ENCODE measurements around the gene SNX3. TPM values are rescaled to one million over a fixed set of nuclear protein-coding genes. Genes with fewer than 3 reads are reported as not detected.
"Not testable (repeated sequence)": the region's sequence is repeated elsewhere in the genome, so short reads cannot be mapped to it uniquely, and the experiment has no call there.

The SNX3 gene
- total RNA-seq, 1 donor from 2014 or later: 245 TPM

DNA sequence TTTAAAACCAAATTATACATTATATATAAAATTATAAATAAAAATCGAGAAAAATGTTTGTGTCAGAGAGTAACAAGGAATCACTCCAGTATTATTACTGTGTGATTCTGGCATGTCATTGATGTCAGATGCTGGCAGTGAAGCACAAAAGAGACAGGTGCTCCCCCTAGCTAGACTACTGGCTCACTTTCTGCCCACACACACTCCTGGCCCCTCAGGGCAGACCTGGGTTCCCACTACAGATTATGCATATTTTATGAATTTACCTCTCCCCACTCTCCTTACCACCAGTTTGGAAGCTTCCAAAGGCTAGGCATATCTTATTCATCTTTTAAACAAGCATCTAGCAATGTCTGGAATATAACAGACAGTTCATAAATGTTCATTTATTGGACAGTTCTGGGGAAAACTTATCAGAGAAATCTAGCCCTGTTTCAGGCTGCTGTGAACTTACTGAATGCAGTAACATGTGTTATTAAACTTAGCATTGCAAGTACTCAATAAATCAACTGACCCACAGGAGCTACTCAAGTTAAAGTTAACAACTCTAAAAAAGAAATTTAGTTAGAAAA lies 12.8 kb downstream of the SNX3 start:
- TF ChIP-seq, protein P1, sequence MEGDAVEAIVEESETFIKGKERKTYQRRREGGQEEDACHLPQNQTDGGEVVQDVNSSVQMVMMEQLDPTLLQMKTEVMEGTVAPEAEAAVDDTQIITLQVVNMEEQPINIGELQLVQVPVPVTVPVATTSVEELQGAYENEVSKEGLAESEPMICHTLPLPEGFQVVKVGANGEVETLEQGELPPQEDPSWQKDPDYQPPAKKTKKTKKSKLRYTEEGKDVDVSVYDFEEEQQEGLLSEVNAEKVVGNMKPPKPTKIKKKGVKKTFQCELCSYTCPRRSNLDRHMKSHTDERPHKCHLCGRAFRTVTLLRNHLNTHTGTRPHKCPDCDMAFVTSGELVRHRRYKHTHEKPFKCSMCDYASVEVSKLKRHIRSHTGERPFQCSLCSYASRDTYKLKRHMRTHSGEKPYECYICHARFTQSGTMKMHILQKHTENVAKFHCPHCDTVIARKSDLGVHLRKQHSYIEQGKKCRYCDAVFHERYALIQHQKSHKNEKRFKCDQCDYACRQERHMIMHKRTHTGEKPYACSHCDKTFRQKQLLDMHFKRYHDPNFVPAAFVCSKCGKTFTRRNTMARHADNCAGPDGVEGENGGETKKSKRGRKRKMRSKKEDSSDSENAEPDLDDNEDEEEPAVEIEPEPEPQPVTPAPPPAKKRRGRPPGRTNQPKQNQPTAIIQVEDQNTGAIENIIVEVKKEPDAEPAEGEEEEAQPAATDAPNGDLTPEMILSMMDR (IDR thresholded peaks at IDR 0.05; ENCODE audit: borderline replicate concordance): no peak
- Histone ChIP-seq H3K9me3 (replicated peaks) (peaks cover under 1% of the 10 kb centered on the region), H3K27ac (replicated peaks) (no peak overlapping the region), H3K4me3 (no peak overlapping the region), H3K27me3 (ENCODE audit: low read depth) (no peaks in the 10 kb centered on the region), H3K36me3 (peaks cover 13% of the 10 kb centered on the region), H3K4me1 (peaks cover 45% of the 10 kb centered on the region)
- no peak for DNase-seq
- intact Hi-C loops (cut with micrococcal nuclease): no loop called here

DNA sequence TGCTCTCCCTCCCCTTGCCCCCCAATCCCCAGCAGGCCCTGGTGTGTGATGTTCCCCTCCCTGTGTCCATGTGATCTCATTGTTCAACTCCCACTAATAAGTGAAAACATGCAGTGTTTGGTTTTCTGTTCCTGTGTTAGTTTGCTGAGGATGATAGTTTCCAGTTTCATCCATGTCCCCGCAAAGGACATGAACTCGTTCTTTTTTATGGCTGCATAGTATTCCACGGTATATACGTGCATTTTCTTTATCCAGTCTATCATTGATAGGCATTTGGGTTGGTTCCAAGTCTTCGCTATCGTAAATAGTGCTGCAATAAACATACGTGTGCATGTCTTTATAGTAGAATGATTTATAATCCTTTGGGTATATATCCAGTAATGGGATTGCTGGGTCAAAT lies 15.7 kb downstream of the SNX3 start:
- H3K4me3 ChIP-seq; H3K27ac ChIP-seq (replicated peaks); H3K27me3 ChIP-seq (ENCODE audit: low read depth); intact Hi-C loops (cut with micrococcal nuclease); DNase-seq: not testable (repeated sequence)
- Histone ChIP-seq H3K4me1 (peaks cover 17% of the 10 kb centered on the region), H3K9me3 (replicated peaks) (peaks cover 11% of the 10 kb centered on the region), H3K36me3 (peaks cover 21% of the 10 kb centered on the region)

DNA sequence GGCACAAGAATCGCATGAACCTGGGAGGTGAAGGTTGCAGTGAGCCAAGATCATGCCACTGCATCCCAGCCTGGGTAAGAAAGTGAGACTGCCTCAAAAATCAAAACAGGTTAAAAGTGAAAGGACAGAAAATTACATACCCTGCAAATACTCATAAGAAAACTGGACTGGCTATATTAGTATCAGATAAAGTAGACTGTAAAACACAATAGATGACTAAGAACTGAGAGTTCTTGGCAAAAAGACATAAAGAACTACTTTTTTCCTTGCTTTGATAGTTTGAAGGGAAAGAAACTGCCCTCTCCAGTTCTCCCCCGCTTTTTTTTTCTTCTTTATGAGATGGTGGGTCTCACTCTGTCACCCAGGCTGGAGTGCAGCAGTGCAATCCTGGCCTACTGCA lies 17.0 kb downstream of the SNX3 start:
- Histone ChIP-seq H3K27me3 (ENCODE audit: low read depth) (no peaks in the 10 kb centered on the region), H3K36me3 (peaks cover 21% of the 10 kb centered on the region), H3K4me3 (no peak overlapping the region), H3K4me1 (peaks cover 11% of the 10 kb centered on the region), H3K27ac (replicated peaks) (no peak overlapping the region), H3K9me3 (replicated peaks) (peaks cover 11% of the 10 kb centered on the region)
- DNase-seq: no peak
- TF ChIP-seq, protein P1 (IDR thresholded peaks at IDR 0.05; ENCODE audit: borderline replicate concordance): no peak
- intact Hi-C loops (cut with micrococcal nuclease): no loop called here

DNA sequence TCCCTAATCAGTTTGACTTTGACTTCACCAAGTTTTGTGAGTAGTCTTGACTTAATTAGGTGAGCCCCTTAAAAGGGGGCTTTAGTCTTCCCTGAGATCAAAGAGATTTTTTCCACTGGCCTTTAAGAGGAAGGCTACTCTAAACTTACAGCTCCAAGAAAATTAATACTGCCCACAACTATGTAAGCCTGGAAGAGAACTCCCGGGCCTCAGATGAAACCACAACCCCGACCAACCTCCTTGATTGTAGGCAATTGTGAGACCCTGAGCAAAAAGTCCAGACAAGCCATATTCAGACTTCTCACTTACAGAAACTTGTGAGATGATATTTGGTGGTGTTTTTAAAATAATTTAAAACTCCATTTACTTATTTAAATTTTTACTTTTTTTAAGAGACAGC lies 18.1 kb downstream of the SNX3 start:
- intact Hi-C loops (cut with micrococcal nuclease): no loop called here
- H3K36me3 ChIP-seq: peaks cover 22% of the 10 kb centered on the region
- no peak overlapping the region for H3K4me3 ChIP-seq
- TF ChIP-seq, protein P1 (IDR thresholded peaks at IDR 0.05; ENCODE audit: borderline replicate concordance): no peak
- H3K4me1 ChIP-seq: peaks cover 4% of the 10 kb centered on the region
- no peaks in the 10 kb centered on the region for H3K27me3 ChIP-seq (ENCODE audit: low read depth)
- H3K9me3 ChIP-seq (replicated peaks): peaks cover 11% of the 10 kb centered on the region
- no peak overlapping the region for H3K27ac ChIP-seq (replicated peaks)
- no peak for DNase-seq

DNA sequence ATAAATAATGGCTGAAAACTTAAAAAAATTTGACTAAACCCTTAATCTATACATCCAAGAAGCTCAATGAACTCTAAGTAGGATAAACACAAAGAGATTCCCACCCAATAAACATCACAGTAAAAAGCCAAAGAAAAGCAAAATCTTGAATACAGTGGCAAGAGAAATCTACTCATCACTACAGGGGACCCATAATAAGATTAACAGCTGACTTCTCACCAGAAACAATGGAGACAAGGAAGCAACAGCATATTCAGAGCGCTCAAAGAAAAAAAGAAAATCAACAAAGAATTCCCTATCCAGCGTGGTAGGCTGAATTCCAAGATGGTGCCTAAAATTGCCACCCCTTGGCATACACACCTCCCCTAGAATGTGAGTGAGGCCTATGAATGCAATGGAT lies 18.6 kb downstream of the SNX3 start:
- intact Hi-C loops (cut with micrococcal nuclease): no loop called here
- no peak for DNase-seq
- TF ChIP-seq, protein P1 (IDR thresholded peaks at IDR 0.05; ENCODE audit: borderline replicate concordance): no peak
- Histone ChIP-seq H3K9me3 (replicated peaks) (peaks cover 11% of the 10 kb centered on the region), H3K4me3 (no peak overlapping the region), H3K36me3 (peaks cover 26% of the 10 kb centered on the region), H3K4me1 (peaks cover 4% of the 10 kb centered on the region), H3K27ac (replicated peaks) (no peak overlapping the region), H3K27me3 (ENCODE audit: low read depth) (no peaks in the 10 kb centered on the region)

DNA sequence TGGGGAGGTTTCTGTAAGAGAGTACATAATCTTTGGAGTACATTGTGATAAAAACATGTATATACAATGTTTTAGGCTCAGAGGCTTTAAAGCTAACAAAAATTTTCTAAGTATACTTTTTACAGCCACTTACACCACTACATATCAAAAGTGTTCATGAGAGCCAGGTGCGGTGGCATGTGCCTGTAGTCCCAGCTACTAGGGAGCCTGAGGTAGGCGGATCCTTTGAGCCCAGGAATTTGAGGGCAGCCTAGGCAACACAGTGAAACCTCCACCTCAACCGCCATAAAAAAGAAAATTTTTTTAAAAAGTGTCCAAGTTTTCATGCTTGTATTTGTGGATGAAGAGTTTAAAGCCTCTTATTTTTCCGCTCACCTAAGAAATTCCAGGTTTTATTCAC lies 22.5 kb downstream of the SNX3 start:
- Histone ChIP-seq H3K4me1 (peaks cover 8% of the 10 kb centered on the region), H3K4me3 (no peak overlapping the region), H3K36me3 (peaks cover 15% of the 10 kb centered on the region), H3K27me3 (ENCODE audit: low read depth) (no peaks in the 10 kb centered on the region), H3K27ac (replicated peaks) (no peak overlapping the region), H3K9me3 (replicated peaks) (peaks cover 11% of the 10 kb centered on the region)
- intact Hi-C loops (cut with micrococcal nuclease): no loop called here
- no peak for DNase-seq
- TF ChIP-seq, protein P1 (IDR thresholded peaks at IDR 0.05; ENCODE audit: borderline replicate concordance): no peak

Data from left ventricle myocardium inferior (tissue), 1 donor.